Heart left ventricle (tissue), 16 donors: ENCODE data around the gene DIP2C. TPM values are rescaled to one million over a fixed set of nuclear protein-coding genes. Genes with fewer than 3 reads are reported as not detected.

ENCODE experiments used
- ATAC-seq, 4 donors: fragments of 200-7000 bp; cut with Tn5 transposase; one replicate each; pipeline ENCODE4 v1.9.1; 2020 to 2022; ENCODE audit warnings: moderate library complexity in 4 of 4, mild to moderate bottlenecking in 3 of 4, moderate number of reproducible peaks in 1 of 4
- DNase-seq, 5 donors: peaks; one replicate each; pipeline ENCODE4 v3.0.0-alpha.2; 2020
- H3K27ac ChIP-seq, 12 donors: fragments of 200-600 bp; sonication (generic) in 4 of 12; one replicate each; pipeline versions ENCODE4 v1.5.0 to v1.8.0; 2016 to 2022; ENCODE audit warnings: mild to moderate bottlenecking in 2 of 12
- H3K27me3 ChIP-seq, 9 donors: fragments of 200-600 bp; sonication (generic) in 2 of 9; one replicate each; pipeline versions ENCODE4 v1.5.1 to v1.8.0; 2016 to 2022; ENCODE audit warnings: mild to moderate bottlenecking in 3 of 9
- H3K36me3 ChIP-seq, 9 donors: fragments of 200-600 bp; sonication (generic) in 2 of 9; one replicate each; pipeline versions ENCODE4 v1.5.0 to v1.8.0; 2018 to 2022; ENCODE audit warnings: mild to moderate bottlenecking in 2 of 9
- H3K4me1 ChIP-seq, 12 donors: fragments of 200-600 bp; sonication (generic) in 4 of 12; one replicate each; pipeline versions ENCODE4 v1.5.0 to v1.8.0; 2016 to 2022; ENCODE audit warnings: mild to moderate bottlenecking in 3 of 12
- H3K4me3 ChIP-seq, 12 donors: fragments of 200-600 bp; sonication (generic) in 4 of 12; one replicate each; pipeline versions ENCODE4 v1.5.0 to v1.8.0; 2017 to 2022; ENCODE audit warnings: mild to moderate bottlenecking in 9 of 12, moderate library complexity in 4 of 12
- H3K9me3 ChIP-seq, 12 donors: fragments of 200-600 bp; sonication (generic) in 4 of 12; one replicate each; pipeline versions ENCODE4 v1.5.0 to v1.8.0; 2016 to 2022; ENCODE audit warnings: mild to moderate bottlenecking in 1 of 12
- CTCF ChIP-seq, 12 donors: fragments of 200-600 bp; sonication (generic) in 4 of 12; IDR thresholded peaks; one replicate each; pipeline versions ENCODE4 v1.5.0 to v1.8.0; 2018 to 2022; ENCODE audit warnings: antibody characterized with exemption in 12 of 12, mild to moderate bottlenecking in 5 of 12
- POLR2A ChIP-seq, 2 donors: fragments of 450-650 bp; IDR thresholded peaks; one replicate each; pipeline ENCODE4 v1.6.1; 2017; ENCODE audit warnings: antibody characterized with exemption in 2 of 2, mild to moderate bottlenecking in 2 of 2, moderate library complexity in 2 of 2
- WGBS, 4 donors: extraction: QIAGEN DNeasy Blood & Tissue Kit in 2 of 4; methylation state at CpG; one replicate each; pipeline versions ENCODE4 v1.1.5 to v1.1.7; 2013 to 2018; 5-methylcytosine and 5-hydroxymethylcytosine counted together
- intact Hi-C, 10 donors: fragments of 100-400 bp; cut with DNase I; formaldehyde crosslinking; loops; one replicate each; pipeline versions ENCODE4 v1.11.1 to v1.14.2; 2022
- polyA plus RNA-seq, 2 donors: library from polyadenylated mRNA; stranded (reverse); fragments of 200-250 nt; gene quantifications; one replicate each; pipeline ENCODE4 v1.2.3, GENCODE V29; 2013
- total RNA-seq, 9 donors: library from RNA; depleted of rRNA in 2 of 9; stranded (reverse); fragments of >200 nt in 2 of 9; fragmentation: NEBNext Ultra II Directional in 3 of 9; extraction: Animal tissue kit (Norgen Biotek cat#: 25700) in 3 of 9; gene quantifications; one replicate each; pipeline versions ENCODE4 v1.1.0 to v1.2.4, GENCODE V29; 2016 to 2023
- donor health status: ischemic (EF 13 %, LVEDD 7.1; RV severe dilation, severe dysfunction).
- donor health status: healthy with polysubstance abuse.
- donor health status: DM: no; HTN: yes; CAD: no.
- donor health status: DM: no; HTN: no; CAD: no.
- donor health status: ischemic (EF 25% LVEDD 6.9; RV normal size, moderate dysfunction).
- donor health status: ischemic (EF 25% LVEDD 5.7; RV mildly dilated, moderate dysfunction).
- donor health status: healthy.
- donor health status: DM: yes; HTN: yes; CAD: no.
- donor health status: ischemic (EF 35%, LVEDD 5.7; RV mildly dilated, moderate dysfunction).
- donor health status: nonischemic (EF 11% LVEDD 7.7; RV severe dilation, severe dysfunction).
- donor health status: DM: yes; HTN: yes; CAD: no.
- donor health status: PGD.
- donor health status: ischemic (EF 29% LVEDD 5.4; RV normal size, mild dysfunction).
- donor health status: nonischemic (EF 23%, LVEDD 6.1; RV moderate dilation, normal function).

Gene DIP2C
- total and polyA plus RNA-seq, 11 donors: 7.4 to 43.1 (median 28.5) TPM

GRCh38 chr10:629186-629998 is 60.1 kb downstream of the DIP2C start:
- peak overlapping the region in 1 of 12 donors; percentile 41 for H3K27ac ChIP-seq
- intact Hi-C loops: loop anchor here in 3 of 10 donors (5.0 to 10.0 kb wide), 2 partner anchors 55 to 58 kb away; partner anchors contain the start of gene DIP2C (in 3 of the 3)
- no peaks in the 10 kb centered on the region for H3K9me3 ChIP-seq
- ATAC-seq (no peak), DNase-seq (peak in 1 of 5 donors; percentile 23)
- peaks cover 10 to 52% (median 28%) of the 10 kb centered on the region in 12 donors for H3K4me1 ChIP-seq
- TF ChIP-seq CTCF (IDR thresholded peaks at IDR 0.05): no peak
- no peak for TF ChIP-seq POLR2A (IDR thresholded peaks at IDR 0.05)
- H3K4me3 ChIP-seq: no peak overlapping the region
- 88 to 90% (median 89%) methylated on average over 20 to 25 of the region's 25 CpGs for WGBS, 4 donors
- H3K36me3 ChIP-seq: peaks cover 0 to 6% (median 0%) of the 10 kb centered on the region in 9 donors
- H3K27me3 ChIP-seq: no peaks in the 10 kb centered on the region

GRCh38 chr10:628386-629045 is 61.0 kb downstream of the DIP2C start:
- WGBS, 4 donors: 88 to 97% (median 91%) methylated on average over 17 to 19 of the region's 19 CpGs
- H3K4me3 ChIP-seq: no peak overlapping the region
- no peaks in the 10 kb centered on the region for H3K9me3 ChIP-seq
- DNase-seq: no peak
- no peak for ATAC-seq
- intact Hi-C loops: loop anchor here in 3 of 10 donors (5.0 to 10.0 kb wide), 2 partner anchors 56 to 59 kb away; partner anchors contain the start of gene DIP2C (in 3 of the 3)
- H3K36me3 ChIP-seq: peaks cover 0 to 6% (median 0%) of the 10 kb centered on the region in 9 donors
- TF ChIP-seq POLR2A (IDR thresholded peaks at IDR 0.05) (no peak), CTCF (IDR thresholded peaks at IDR 0.05) (no peak)
- H3K27ac ChIP-seq: peak overlapping the region in 1 of 12 donors; percentile 41
- H3K27me3 ChIP-seq: no peaks in the 10 kb centered on the region
- H3K4me1 ChIP-seq: peaks cover 11 to 52% (median 29%) of the 10 kb centered on the region in 12 donors

- H3K4me1 ChIP-seq: peaks cover 11 to 58% (median 28%) of the 10 kb centered on the region in 12 donors
- peaks cover 0 to 6% (median 0%) of the 10 kb centered on the region in 9 donors for H3K36me3 ChIP-seq
- no peak overlapping the region for H3K4me3 ChIP-seq
- no peaks in the 10 kb centered on the region for H3K27me3 ChIP-seq
- H3K27ac ChIP-seq: peak overlapping the region in 2 of 12 donors; percentile 87 to 91
- intact Hi-C loops: loop anchor here in 3 of 10 donors (5.0 to 10.0 kb wide), 2 partner anchors 57 to 60 kb away; partner anchors contain the start of gene DIP2C (in 3 of the 3)
- WGBS, 4 donors: 94 to 97% (median 95%) methylated on average over 46 of the region's 46 CpGs
- ATAC-seq (no peak), DNase-seq (no peak)
- no peak for TF ChIP-seq CTCF (IDR thresholded peaks at IDR 0.05)
- TF ChIP-seq POLR2A (IDR thresholded peaks at IDR 0.05): no peak
- H3K9me3 ChIP-seq: no peaks in the 10 kb centered on the region
Measured at GRCh38 chr10:627032-627992, 62.2 kb downstream of the DIP2C start.
